ENCODE results near the gene TRAF3.

DNA sequence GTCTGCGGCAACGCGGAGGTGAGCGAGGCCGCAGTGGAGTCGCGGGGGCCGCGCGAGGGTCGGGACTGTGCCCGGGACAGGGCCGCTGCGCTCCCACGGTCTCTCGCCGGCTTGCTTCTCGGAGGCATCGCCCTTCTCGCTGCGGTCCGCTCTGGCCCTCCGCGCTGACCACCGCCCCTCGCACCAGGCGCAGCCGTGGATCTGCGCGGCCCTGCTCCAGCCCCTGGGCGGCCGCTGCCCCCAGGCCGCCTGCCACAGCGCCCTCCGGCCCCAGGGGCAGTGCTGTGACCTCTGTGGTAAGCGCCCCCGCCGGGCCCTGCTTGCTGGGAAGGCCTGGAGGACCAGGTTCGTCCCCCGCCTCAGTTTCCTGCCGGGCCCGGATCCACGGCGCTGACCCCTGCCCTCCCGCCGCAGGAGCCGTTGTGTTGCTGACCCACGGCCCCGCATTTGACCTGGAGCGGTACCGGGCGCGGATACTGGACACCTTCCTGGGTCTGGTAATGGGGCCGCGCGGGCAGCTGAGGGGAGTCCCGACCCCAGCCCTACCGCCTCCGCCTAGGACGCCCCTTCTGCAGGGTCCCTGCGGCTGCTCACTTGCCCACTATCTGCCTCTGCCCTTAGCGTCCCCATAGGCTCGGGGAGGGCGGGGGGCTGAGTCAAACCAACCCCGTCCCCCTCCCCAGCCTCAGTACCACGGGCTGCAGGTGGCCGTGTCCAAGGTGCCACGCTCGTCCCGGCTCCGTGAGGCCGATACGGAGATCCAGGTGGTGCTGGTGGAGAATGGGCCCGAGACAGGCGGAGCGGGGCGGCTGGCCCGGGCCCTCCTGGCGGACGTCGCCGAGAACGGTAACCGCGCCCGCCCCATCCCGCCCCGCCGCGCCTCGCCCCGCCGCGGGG is 152.2 kb downstream of the TRAF3 start:
- TF ChIP-seq, protein P1, sequence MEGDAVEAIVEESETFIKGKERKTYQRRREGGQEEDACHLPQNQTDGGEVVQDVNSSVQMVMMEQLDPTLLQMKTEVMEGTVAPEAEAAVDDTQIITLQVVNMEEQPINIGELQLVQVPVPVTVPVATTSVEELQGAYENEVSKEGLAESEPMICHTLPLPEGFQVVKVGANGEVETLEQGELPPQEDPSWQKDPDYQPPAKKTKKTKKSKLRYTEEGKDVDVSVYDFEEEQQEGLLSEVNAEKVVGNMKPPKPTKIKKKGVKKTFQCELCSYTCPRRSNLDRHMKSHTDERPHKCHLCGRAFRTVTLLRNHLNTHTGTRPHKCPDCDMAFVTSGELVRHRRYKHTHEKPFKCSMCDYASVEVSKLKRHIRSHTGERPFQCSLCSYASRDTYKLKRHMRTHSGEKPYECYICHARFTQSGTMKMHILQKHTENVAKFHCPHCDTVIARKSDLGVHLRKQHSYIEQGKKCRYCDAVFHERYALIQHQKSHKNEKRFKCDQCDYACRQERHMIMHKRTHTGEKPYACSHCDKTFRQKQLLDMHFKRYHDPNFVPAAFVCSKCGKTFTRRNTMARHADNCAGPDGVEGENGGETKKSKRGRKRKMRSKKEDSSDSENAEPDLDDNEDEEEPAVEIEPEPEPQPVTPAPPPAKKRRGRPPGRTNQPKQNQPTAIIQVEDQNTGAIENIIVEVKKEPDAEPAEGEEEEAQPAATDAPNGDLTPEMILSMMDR (IDR thresholded peaks at IDR 0.05; ENCODE audit: insufficient read depth, low read depth, low read length) = no peak
- peak; percentile 99 for TF ChIP-seq EZH2 (IDR thresholded peaks at IDR 0.05; ENCODE audit: insufficient read depth, low read length)

Data from astrocyte (in vitro differentiated cells and primary cell).